ENCODE results near the gene DCTN1. TPM values are rescaled to one million over a fixed set of nuclear protein-coding genes. Genes with fewer than 3 reads are reported as not detected.

The DCTN1 gene
- total RNA-seq, 1 donor from 2014 or later, result 93.1 TPM

- no peak for DNase-seq (ENCODE audit: low read depth)
- TF ChIP-seq CTCF (conservative IDR thresholded peaks at IDR 0.05; ENCODE audit: low read depth, low read length), result no peak
- H3K4me3 ChIP-seq (ENCODE audit: low read depth, low read length), result no peak overlapping the region
Observed at GRCh38 chr2:74364533-74365505, 15.3 kb downstream of the DCTN1 start.

GRCh38 chr2:74361327-74361726 is 18.8 kb downstream of the DCTN1 start:
- no peak for DNase-seq (ENCODE audit: low read depth)
- no peak for TF ChIP-seq CTCF (conservative IDR thresholded peaks at IDR 0.05; ENCODE audit: low read depth, low read length)
- H3K4me3 ChIP-seq (ENCODE audit: low read depth, low read length), result no peak overlapping the region

GRCh38 chr2:74357627-74358026 is 22.5 kb downstream of the DCTN1 start:
- no peak for DNase-seq (ENCODE audit: low read depth)
- H3K4me3 ChIP-seq (ENCODE audit: low read depth, low read length), result no peak overlapping the region
- TF ChIP-seq CTCF (conservative IDR thresholded peaks at IDR 0.05; ENCODE audit: low read depth, low read length), result no peak

- no peak for TF ChIP-seq CTCF (conservative IDR thresholded peaks at IDR 0.05; ENCODE audit: low read depth, low read length)
- no peak for DNase-seq (ENCODE audit: low read depth)
- no peak overlapping the region for H3K4me3 ChIP-seq (ENCODE audit: low read depth, low read length)
Observed at GRCh38 chr2:74349889-74350288, 30.2 kb downstream of the DCTN1 start.

- no peak for DNase-seq (ENCODE audit: low read depth)
- no peak for TF ChIP-seq CTCF (conservative IDR thresholded peaks at IDR 0.05; ENCODE audit: low read depth, low read length)
- H3K4me3 ChIP-seq (ENCODE audit: low read depth, low read length), result no peak overlapping the region
Observed at GRCh38 chr2:74347742-74348141, 32.4 kb downstream of the DCTN1 start.

- TF ChIP-seq CTCF (conservative IDR thresholded peaks at IDR 0.05; ENCODE audit: low read depth, low read length), result no peak
- no peak for DNase-seq (ENCODE audit: low read depth)
Observed at GRCh38 chr2:74347303-74347702, 32.8 kb downstream of the DCTN1 start.

More at GRCh38 chr2:74347303-74347702, 32.8 kb downstream of the DCTN1 start:
- H3K4me3 ChIP-seq (ENCODE audit: low read depth, low read length), result no peak overlapping the region
